Stimulated activated CD8-positive, alpha-beta memory T cell treated with anti-CD3 and anti-CD28 coated beads, Interleukin-4, amount 100 ng/mL, for 48 hours (primary cell): ENCODE measurements around the gene C10orf53.
"Not testable (repeated sequence)": the region's sequence is repeated elsewhere in the genome, so short reads cannot be mapped to it uniquely, and the experiment has no call there.

Experiments
- DNase-seq: peaks from one replicate; pipeline ENCODE4 v3.0.0-alpha.2; 2020

Gene C10orf53

DNA sequence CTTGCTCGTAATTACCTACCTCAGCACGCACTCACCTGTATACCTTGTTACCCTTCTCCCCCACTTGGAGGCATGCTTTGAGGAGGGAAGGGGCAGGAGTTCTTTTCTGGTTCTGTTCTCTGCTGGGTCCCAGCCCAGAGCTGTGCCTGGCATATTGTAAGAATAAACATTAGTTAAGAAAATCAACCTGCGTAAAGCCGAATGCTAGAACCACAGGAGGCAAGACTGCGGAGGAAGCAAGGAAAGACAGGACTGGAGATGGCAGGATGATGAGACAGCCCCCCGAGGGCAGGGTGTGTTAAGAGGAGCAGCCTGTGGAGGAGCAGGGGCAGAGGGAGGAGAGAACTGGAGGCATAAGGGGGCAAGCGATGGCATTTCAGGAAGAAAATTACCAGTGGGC is 9.5 kb downstream of the C10orf53 start:
- no peak for DNase-seq

DNA sequence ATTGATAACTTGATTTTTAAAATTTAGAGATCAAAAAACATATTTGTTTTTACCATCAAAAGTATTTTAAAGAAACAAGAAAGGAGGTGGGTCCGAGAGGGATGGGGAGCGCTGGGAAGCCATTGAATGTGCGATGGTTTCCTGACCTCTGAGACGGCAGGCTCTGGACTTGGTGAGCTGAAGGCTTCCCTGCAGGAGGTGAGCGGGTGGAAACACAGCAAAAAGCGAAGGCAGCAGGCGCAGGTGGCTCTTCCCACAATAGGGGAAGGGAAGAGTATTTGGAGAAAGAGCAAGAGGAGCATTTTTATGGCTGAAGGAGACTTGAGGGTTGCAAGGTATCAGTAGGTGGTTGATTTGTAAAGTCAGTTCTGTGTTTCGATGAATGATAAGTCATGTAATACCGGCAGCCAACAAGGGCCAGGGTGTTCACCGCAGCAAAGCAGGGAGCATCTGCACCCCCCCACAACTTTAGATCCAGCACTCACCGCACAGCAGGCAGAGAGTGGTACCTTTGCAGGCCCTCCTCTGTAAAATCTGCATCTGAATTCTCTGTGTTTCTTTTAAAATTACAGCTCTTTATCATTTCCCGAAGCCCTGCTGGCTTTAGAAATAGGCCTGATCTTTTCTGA is 10.5 kb downstream of the C10orf53 start:
- DNase-seq, result no peak

DNA sequence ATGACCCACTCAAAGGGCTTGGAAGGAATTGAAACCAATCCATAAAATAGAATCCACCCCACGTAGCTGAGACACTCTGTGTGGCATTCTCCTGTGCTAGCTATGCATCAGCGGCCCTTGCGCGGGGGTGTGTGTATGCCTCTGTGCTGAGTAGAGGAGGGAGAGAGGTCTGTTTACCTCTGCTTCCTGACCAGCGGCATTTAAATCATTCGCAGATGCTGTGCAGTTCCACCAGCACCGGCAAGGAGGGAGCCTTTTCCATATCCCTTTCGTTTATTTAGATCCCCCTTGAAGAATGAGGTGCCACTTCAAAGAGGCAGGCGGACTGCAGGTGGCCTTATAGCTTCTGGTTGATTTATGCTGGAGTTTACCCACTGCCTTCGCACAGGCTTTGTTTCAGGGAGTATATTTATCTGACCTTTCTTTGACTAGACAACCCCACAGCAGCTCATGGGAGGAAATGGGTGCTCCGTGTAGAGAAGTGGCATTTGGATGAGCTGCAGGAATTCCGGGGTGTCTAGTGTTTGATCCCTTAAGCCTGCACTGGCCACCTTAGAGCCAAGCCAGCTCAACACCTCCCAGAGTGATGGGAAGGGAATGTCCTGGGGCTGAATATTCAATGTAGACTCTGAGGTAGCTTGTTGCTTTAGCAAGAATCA is 11.4 kb downstream of the C10orf53 start:
- no peak for DNase-seq

DNA sequence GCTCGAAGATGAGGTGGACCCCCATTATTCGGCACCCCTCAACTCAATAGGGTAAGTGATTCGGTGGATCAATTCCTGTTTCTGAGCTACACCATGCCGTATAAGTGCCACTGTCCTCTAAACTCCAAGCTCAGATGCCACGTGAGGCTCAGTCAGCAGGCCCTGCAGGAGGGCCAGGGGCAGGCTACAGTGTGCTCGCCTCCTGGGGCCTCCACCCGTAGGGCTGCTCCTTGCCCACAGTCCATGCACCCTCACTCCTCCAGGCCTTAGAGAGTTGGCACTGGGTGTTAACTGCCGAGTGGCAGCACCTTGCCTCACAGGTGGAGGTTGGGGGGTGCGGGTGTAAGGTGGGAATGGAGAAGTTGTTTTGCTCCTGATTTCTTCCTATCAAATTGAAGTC is 12.1 kb downstream of the C10orf53 start:
- DNase-seq, result no peak

DNA sequence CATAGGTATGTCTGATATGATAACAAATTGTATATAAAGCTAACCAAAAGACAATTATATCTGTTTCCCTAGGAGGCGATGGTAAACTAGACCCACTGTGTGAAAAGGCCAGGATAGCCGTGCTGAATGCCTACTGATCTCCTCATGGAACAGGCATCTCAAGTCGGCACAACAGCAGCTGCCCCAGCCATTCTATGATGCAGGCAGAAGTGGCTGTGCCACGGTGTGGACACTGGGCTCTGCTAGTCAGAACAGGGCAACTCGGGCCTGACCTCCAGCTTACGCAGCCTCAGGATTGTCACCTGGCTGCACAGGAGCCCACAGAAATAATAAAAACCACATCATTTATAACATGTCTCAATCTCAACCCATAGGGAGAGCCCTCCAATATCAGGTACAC is 15.0 kb downstream of the C10orf53 start:
- DNase-seq, result no peak

DNA sequence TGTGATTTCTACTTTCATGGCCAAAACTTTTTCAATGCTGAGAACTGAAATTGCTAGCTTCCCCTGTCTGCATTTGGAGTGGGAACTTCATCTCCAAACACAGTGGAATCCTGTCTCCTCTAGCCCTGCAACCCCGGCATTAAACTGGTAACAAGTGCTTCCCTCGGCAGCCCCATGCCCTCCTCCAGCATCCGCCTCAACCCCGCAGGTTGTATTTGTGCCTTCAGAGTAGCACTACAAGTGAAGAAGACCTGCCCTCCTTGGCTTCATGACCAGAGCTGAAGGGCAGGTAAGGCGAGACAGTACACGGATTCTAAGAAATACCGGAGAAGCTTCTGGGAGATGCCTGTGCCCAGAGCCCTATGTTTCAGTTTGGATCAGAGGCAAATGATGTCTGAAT is 16.9 kb downstream of the C10orf53 start:
- DNase-seq, result no peak

DNA sequence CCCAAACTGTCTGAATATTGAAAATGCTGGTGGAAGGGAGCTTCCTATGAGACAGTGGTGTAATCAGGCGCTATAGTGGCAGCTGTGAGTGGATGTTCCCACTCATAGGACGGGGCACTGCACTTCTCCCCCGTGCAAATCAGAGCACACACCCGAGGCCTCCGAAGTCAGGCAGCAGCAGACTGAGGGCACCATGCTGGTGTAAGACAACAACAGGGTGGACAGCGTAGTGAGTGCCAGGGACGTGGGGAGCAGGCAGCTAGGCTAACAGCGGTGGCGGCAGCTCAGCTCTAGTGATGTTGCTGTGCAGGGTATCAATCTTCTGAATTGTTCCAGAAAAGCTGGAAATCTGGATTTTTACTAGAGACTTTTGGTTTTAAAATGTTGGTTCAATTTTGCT is 19.2 kb downstream of the C10orf53 start:
- no peak for DNase-seq

DNA sequence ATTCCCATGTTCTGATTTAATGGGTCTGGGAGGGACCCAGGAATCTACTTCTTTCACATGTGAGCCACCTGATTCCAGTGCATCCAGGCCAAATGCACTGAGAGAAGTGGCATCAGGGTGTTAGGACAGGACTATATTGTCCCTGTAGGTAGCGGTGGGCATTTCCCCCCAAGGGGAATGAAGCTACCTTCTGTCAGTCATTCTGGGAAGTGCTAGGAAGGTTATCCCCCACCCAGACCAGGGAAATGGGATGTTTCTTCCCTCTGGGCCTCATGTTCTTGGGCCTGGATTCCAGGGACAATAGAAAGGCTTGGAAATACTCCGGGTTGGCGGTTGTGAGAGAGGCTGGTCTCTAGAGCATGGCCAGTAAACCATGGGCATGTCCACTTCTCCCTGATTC is 20.8 kb downstream of the C10orf53 start:
- DNase-seq, result no peak

DNA sequence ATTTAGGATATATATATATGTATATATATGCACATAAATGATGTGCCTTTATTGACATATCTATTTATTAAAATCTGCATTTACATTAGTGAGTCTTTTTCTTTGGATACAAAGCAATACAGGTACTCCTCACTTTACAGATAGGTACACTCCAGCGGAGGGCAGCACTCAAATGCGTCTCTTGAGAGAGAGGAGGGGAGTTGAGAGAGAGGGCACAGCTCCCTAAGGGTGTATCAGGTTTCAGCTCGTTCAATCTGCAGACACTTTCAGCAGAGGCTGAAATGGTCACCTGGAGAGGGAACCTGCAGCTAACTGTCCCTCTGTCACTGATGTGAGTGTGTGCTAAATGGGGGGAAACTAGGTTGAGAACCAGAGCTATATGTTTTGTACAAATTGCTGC is 21.5 kb downstream of the C10orf53 start:
- no peak for DNase-seq

DNA sequence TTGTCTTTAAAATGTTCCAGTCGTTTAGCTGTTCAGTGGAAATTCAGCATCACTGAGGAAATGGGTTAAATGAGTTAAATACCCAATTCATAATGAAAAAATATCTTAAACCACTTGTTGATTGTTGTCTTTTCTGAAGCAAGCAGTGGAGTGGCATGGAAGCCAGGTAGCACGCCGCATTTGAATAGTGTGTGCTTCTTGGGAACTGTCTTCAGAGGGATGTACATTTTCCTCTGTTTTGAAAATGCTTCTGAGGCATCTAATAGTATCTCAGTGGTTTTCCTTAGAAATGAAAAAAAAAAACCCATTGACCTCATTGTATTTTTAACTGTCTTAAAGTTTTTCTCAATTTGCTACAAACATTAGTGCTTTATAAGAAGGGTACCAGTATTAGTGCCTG is 28.1 kb downstream of the C10orf53 start:
- DNase-seq, result no peak

DNA sequence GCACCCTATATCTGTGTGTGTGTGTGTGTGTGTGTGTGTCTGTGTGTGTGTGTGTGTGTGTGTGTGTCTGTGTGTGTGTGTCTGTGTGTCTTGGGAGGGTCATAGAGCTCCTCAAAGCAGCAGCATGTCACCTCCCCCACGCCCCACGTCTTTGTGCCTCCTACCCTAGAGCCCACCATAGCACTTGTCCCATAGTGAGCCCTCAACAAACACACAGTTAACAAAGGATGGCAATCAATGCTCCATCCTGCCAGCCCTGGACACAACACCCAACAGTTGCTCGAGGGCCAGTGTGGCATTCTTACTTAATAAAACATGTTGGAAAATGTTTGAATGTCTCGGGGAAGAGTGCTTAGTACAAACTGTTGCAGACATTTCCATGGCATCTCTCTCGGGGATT is 30.5 kb downstream of the C10orf53 start:
- no peak for DNase-seq

DNA sequence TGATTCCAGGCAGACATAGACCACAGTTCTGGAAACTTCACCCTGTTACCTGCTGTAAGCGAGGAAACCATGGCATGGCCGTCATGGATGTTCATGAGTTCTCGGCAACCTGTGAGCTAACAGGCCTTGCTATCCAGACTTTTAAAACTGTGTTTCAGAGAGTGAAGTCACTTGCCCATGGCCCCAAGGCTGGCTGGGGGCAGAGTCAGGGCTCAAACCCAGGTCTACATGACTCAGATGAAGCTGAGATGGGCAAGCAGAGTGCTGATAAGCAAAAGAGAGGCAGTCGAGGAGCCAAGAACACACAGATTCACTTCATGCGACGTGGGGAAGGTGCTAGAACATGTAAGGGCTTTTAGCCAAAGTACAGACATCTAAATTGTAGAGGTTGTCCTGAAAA is 31.5 kb downstream of the C10orf53 start:
- no peak for DNase-seq

DNA sequence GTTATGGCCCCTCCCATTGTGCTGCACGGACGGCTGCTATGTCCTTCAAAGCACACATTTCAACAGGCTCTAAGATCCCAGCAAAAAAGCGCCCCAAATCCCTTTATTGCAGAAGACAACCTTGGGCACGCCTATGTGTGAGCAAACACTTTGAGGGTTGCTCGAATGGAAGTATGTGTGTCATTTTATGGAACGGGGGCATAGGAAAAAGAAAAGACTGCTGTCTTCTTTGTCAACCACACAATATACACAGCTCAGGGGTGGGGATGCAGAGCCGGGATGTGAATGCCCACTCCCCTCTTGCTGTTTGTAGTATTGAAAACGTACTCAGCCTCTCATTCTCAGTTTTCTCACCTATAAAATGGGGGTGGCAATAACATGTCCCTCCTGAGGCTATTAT is 32.0 kb downstream of the C10orf53 start:
- DNase-seq, result no peak

DNA sequence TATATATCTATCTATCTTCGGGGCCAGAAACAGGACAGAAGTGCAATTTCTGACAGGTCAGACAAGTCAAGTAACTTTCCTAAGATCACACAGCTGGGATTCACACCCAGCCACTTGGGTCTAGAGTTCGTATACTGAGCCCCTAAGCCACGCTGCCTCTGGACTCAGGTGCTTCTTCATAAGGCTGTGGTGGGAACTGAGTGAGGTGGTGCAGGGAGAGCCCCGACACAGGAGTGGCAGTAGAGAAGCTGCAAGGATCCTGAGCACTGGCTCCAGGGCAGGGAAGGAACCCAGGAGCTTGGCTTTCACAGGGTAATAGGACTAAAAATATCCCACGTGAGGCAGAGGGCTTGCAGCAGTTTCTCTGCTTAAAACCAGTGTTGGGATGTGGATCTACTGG is 33.8 kb downstream of the C10orf53 start:
- DNase-seq, result no peak

DNA sequence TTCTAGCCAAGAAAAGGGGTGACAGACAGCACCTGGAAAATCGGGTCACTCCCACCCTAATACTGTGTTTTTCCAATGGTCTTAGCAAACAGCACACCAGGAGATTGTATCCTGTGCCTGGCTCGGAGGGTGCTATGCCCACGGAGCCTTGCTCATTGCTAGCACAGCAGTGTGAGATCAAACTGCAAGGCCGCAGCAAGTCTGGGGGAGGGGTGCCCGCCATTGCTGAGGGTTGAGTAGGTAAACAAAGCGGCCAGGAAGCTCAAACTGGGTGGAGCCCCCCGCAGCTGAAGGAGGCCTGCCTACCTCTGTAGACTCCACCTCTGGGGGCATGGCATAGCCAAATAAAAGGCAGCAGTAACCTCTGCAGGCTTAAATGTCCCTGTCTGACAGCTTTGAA is 35.7 kb downstream of the C10orf53 start:
- DNase-seq, result not testable (repeated sequence)

DNA sequence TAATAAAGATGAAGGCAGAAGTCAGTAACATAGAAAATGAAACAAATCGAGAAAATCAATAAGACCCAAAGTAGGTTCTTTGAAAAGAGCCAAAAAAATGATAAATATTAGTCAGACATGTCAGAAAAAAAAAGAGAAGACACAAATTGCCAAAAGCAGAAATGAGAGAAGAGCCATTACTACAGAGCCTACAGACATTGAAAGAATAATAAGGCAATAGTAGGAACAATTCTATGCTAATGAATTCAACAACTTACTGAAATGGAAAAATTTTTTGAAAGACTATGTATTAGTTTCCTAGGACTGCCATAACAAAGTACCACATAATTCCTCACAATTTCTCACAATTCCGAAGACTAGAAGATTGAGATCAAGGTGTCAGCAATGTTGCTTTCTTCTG is 47.1 kb downstream of the C10orf53 start:
- no peak for DNase-seq

DNA sequence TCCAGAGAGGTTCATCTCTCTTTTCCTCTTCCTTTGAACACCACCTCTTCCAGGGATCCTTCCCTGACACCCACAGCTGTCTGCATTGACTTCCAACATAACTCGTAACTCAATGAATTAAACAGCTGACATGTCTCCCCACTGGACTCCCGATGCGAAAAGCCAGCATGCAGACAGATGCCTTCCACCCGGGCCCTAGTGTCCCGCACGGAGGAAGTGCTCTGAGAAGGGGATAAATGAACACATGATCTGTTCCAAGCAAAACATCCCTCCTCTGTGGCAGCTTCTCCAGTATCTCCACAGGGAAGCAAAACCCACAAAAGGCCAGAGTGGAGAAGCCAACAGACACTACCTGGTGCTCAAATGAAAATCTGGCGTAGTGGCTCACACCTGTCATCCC is 54.4 kb downstream of the C10orf53 start:
- DNase-seq, result no peak

DNA sequence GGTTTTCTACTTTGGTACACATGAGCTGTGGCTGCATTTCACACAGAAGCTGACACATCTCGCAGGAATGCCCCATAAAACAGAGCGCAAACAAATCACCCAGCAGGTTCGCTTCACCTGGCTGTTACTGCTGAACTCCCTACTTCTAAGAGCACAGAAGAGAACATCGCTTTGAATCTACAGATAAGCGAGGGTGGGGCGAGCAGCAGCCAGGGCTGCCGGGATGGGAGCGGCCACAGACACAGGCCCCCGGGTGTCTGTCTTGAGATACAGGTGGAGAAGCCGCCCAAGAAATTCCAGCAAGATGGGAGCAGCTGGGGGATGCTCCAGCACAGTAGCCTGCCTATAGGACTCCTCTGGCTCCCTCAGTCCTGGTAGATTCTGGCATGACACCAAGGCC is 55.2 kb downstream of the C10orf53 start:
- no peak for DNase-seq

DNA sequence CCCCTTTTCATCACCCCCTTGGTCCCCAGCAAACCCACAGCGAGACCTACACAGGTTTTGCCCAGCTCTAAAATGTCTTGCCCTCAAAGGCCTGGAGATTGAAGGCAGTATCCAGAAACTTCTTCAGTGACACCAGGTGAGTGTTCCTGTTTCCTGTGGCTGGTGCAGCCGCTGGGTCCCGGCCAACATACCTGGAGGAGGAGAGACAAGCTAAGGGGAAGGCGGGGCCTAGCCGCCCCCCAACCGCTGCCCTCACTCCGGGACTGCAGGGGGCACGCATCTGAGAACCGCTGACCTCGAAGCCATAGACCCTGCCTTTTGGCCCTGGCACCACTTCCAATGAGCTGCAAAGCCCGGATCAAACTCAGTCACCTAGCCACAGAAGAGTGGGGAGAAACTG is 55.7 kb downstream of the C10orf53 start:
- DNase-seq, result no peak

DNA sequence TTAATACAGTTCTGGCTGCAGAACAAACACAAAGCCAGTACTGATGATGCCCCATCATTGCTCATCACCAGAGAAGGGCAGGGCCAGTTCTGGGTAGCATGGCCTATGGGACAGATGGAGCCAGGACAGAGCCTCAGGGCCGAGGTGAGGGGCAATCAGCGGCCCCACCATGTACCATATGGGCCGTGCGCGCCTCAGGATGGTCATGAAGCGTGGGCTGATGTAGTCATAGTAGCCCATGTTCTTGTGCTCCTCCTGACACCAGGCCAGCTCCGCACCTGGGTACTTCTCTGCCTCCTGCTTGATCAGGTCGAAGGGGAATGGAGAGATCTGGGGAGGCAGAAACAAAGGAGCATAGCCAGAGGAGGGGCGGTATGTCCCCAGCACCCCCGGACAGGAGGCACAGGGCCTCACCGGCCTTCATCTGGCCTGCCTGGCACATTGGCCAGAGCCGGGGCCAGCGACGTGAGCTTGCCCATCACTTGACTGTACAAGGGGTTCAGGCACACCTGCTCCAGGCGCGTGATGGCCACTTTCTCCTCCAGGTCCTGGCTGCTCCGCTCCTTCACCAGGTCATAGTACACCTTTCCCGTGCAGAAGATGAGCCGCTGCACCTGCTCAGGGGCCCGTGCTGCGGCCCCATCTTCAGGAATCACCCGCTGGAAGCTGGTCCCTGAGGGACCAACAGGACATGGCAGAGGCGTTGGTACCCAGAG is 56.6 kb downstream of the C10orf53 start:
- no peak for DNase-seq

DNA sequence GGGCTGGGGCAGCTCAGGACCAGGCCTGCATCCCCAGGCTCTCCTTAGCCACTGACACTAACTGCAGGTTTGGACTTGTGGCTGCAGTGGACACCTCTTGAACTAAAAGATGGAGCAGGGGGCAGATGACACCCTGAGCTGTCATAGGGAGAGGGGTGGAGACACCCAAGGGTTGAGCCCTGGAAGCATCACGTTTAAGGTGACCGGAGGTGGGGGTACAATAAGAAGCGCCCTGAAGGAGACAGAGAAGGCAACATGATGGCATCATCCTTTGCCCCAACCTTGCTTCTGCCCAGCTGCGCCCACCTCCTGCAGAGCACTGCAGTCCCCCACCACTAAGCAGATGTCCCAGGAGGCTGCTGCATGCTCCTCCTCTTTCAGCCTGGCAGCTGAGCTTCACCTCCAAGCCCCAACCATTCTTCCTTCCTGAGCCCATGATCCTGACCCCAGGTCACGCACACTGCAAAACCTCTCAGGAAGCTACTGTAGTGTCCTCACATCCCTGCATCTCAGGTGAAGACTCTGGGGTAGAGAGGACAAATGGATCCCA is 57.2 kb downstream of the C10orf53 start:
- no peak for DNase-seq

DNA sequence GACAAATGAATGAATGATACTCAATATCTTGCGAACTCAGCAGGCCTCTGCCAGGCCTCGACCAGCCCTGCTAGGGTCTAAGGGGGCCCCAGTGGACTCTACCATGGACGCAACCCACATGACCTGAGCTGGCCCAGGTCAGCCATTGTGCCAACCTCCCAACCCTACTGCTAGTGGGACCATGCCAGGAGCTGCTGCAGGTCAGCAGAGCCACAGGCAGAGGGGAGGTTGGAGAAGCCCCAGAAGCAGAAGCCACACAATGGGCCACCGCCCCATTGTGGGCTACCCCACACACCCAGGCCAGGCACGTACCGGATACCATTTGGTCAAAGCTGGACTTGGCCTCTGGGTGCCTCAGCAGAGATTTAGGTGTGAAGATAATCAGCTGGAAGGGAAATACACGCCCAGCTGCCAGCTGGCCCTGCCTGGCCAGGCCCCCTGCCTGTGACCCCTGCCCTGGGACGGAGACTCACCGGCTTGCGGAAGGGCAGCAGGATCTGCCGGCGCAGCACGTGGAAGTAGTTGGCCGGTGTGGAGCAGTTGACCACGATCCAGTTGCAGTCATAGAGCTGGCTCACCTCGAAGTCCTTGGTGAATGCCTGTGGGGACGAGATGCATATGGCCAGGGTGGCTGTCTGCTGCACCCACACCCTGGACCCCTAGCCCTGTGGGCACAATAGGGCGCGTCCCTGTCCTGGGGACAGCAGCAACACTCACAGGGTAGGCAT is 58.2 kb downstream of the C10orf53 start:
- no peak for DNase-seq

DNA sequence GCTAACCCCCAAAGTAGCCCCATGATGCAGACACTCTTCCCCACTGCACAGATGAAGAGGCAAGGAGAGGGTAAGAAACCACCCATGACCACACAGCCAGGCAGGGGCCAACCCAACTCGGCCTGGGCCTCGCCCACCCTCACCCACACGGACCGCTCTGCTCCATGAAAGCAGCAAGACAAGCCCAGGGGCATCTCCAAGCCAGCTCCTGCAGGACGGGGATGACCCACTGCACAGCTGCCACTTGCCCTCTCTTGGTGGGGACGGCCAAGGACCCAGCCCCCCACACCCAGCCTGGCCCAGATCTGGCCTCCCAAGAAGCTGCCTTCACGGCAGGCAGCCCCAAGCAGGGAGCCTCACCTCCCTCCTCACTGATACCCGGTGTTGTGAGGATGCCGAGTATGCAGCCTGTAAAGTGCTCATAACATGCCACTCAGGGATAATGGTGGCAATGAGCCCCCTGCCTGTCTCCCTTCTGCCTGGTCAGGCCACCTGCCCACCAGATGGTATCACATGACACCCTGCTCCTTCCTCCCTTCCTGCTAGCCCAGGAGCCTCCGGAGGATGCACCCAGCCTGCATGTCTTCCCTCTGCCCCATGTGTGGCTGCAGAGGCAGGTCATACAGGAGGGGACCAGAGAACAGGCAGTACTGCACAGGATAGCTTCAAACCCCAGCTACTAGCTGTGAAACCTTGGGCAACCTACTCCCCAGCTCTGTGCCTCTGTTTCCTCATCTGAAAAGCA is 59.3 kb downstream of the C10orf53 start:
- no peak for DNase-seq
